Mucosa of stomach (tissue), 1 donor: Measurements from ENCODE around the gene RIPOR1.

Source experiments
- H3K27me3 ChIP-seq: one replicate; pipeline ENCODE4 v1.7.0; 2013; ENCODE audit warnings: mild to moderate bottlenecking, low read length; ENCODE audit not compliant: control insufficient read depth, insufficient read depth
- H3K36me3 ChIP-seq: one replicate; pipeline ENCODE4 v1.7.0; 2013; ENCODE audit warnings: low read length; ENCODE audit not compliant: control insufficient read depth, insufficient read depth
- H3K4me1 ChIP-seq: one replicate; pipeline ENCODE4 v1.7.0; 2013; ENCODE audit warnings: mild to moderate bottlenecking, low read length; ENCODE audit not compliant: control insufficient read depth, insufficient read depth
- H3K4me3 ChIP-seq: one replicate; pipeline ENCODE4 v1.7.0; 2013; ENCODE audit warnings: low read length
- H3K9ac ChIP-seq: one replicate; pipeline ENCODE4 v1.7.0; 2013; ENCODE audit warnings: mild to moderate bottlenecking, low read length, moderate library complexity
- H3K9me3 ChIP-seq: one replicate; pipeline ENCODE4 v1.7.0; 2013; ENCODE audit warnings: mild to moderate bottlenecking, low read length, moderate library complexity; ENCODE audit not compliant: control insufficient read depth
- donor health status: Pancreatic carcinoma.

The RIPOR1 gene

GRCh38 chr16:67552476-67552875 is 23.8 kb downstream of the RIPOR1 start:
- Histone ChIP-seq H3K9ac (no peak overlapping the region), H3K27me3 (no peaks in the 10 kb centered on the region), H3K9me3 (no peaks in the 10 kb centered on the region), H3K4me3 (no peak overlapping the region), H3K4me1 (peaks cover 2% of the 10 kb centered on the region), H3K36me3 (no peaks in the 10 kb centered on the region)

DNA sequence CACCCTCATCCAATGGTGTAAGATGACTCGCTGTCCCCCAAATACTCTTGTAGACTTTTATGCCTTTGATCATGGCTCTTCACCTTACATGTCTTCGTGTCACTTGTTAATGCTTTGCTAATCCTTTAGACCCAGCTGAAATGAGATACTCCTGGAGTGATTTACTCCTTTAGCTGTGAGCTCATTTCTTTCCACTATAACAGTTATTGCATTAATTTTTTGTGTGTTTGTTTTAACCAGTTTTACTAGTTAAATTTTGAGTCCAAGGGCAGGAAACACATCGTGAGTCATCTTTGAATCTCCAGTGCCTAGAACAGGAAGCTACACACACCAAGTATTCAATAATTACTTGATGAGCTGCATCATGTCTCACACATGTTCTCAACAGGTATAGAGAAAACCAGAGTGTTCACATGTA is 27.2 kb downstream of the RIPOR1 start:
- Histone ChIP-seq H3K4me1 (peaks cover 2% of the 10 kb centered on the region), H3K4me3 (no peak overlapping the region), H3K9ac (no peak overlapping the region), H3K36me3 (no peaks in the 10 kb centered on the region), H3K27me3 (no peaks in the 10 kb centered on the region), H3K9me3 (no peaks in the 10 kb centered on the region)

DNA sequence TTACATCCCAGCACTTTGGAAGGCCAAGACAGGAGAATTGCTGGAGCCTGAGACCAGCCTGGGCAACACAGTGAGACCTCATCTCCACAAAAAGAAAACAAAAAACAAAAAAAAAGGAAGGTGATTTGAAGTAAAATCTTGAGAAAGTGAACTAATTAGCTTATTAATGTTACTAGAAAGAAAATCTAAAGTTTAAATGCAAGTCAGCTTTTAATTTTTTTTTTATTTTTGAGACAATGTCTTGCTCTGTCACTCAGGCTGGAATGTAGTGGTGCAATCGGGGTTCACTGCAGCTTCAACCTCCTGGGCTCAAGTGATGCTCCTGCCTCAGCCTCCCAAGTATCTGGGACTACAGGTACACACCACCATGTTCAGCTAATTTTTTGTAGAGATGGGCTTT is 30.2 kb downstream of the RIPOR1 start:
- Histone ChIP-seq H3K36me3 (no peaks in the 10 kb centered on the region), H3K27me3 (no peaks in the 10 kb centered on the region), H3K9ac (no peak overlapping the region), H3K4me3 (no peak overlapping the region), H3K9me3 (no peaks in the 10 kb centered on the region), H3K4me1 (peaks cover 3% of the 10 kb centered on the region)

DNA sequence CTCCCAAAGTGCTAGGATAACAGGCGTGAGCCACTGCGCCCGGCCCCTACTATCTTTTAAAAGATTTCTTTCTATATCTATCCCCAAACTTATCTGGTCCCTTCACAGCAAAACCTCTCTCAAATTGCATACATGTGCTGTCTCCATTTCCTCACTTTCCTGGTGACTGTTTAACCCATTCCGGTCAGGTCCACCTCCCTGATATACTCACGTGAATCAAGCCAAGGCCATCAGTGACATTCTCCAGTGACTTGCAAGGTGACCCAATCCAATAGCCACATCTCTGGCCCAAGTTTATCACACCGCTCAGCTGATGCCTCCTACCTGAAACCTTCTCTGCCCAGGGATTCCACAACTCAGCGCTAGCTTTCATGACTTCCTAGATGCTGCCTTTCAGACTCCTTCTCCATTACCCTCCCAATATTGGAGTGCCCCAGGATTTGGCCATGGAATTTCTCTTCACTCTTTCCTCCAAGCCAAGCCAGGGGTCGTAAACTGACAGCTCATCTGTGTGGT is 32.3 kb downstream of the RIPOR1 start:
- Histone ChIP-seq H3K36me3 (no peaks in the 10 kb centered on the region), H3K4me1 (peaks cover 13% of the 10 kb centered on the region), H3K9ac (peak overlapping the region; percentile 64), H3K4me3 (no peak overlapping the region), H3K27me3 (no peaks in the 10 kb centered on the region), H3K9me3 (no peaks in the 10 kb centered on the region)

- Histone ChIP-seq H3K4me3 (no peak overlapping the region), H3K36me3 (no peaks in the 10 kb centered on the region), H3K4me1 (peaks cover 14% of the 10 kb centered on the region), H3K27me3 (no peaks in the 10 kb centered on the region), H3K9me3 (no peaks in the 10 kb centered on the region), H3K9ac (peak overlapping the region; percentile 64)
These were observed 32.8 kb downstream of the RIPOR1 start for GRCh38 chr16:67561501-67561823.

DNA sequence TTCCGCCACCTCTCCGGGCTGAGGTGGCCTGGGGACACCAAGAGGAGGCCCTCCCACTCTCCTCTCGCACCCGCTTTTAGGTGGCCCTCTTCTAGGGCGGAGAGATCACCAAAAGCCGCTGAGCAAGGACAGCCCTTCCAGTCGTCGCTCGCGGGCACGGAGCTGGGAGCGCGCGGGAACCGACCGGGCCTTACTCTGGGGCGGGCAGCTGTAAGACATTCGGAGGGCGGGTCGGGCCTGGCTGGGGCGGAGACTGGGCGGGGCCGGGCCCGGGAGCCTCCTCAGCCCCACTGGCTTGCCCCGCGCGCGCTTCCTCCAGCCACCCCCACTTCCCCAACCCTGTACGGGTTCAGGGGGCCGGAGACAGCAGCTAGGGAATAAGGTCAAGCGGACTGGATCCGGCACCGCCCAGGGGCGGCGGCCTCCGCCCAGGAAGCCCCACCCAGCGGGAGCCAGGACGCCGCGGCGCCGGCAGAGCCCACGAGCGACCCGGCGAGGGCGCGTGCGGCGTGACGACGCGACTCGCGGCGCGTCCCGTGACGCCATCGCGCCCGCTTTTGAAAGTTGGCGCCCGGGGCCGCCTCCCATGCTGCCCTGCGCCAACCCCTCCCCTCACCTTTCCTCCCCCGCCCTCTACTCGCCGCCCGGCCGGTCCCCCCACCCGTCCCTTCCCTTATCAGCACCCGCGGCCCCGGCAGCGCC is 33.3 kb downstream of the RIPOR1 start:
- Histone ChIP-seq H3K36me3 (no peaks in the 10 kb centered on the region), H3K4me3 (no peak overlapping the region), H3K9ac (peak overlapping the region; percentile 64), H3K4me1 (peaks cover 14% of the 10 kb centered on the region), H3K27me3 (no peaks in the 10 kb centered on the region), H3K9me3 (no peaks in the 10 kb centered on the region)

DNA sequence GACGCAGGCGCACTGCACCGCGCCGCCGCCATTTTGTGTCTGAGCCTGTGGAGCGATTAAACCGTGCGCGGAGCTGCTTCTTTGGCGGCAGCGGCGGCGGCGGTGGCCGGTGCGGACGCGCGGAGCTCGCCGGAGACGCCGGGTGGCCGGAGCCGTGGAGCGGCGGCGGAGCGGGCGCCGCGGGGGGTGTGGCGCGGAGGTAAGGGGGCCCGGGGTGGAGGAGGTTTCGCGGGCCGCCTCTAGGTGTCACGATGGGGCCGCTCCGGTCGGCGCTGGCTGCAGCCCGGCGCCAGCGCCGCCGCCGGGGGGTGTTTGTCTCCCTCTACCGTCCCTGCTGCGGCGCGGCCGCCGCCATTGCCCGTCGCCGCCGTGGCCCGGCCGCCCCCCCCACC is 33.9 kb downstream of the RIPOR1 start, which contains the start of gene CTCF:
Gene CTCF (plus strand): TSS at position 1 of the 392 bp plus-strand sequence. CDS start 48,307 bp downstream, outside the sequence.
- H3K4me1 ChIP-seq, result peaks cover 14% of the 10 kb centered on the region
- H3K9me3 ChIP-seq, result no peaks in the 10 kb centered on the region
- H3K27me3 ChIP-seq, result no peaks in the 10 kb centered on the region
- H3K36me3 ChIP-seq, result no peaks in the 10 kb centered on the region
- H3K9ac ChIP-seq, result peak within 1 kb of the TSS; percentile 91
- H3K4me3 ChIP-seq, result peak within 1 kb of the TSS; percentile 38

DNA sequence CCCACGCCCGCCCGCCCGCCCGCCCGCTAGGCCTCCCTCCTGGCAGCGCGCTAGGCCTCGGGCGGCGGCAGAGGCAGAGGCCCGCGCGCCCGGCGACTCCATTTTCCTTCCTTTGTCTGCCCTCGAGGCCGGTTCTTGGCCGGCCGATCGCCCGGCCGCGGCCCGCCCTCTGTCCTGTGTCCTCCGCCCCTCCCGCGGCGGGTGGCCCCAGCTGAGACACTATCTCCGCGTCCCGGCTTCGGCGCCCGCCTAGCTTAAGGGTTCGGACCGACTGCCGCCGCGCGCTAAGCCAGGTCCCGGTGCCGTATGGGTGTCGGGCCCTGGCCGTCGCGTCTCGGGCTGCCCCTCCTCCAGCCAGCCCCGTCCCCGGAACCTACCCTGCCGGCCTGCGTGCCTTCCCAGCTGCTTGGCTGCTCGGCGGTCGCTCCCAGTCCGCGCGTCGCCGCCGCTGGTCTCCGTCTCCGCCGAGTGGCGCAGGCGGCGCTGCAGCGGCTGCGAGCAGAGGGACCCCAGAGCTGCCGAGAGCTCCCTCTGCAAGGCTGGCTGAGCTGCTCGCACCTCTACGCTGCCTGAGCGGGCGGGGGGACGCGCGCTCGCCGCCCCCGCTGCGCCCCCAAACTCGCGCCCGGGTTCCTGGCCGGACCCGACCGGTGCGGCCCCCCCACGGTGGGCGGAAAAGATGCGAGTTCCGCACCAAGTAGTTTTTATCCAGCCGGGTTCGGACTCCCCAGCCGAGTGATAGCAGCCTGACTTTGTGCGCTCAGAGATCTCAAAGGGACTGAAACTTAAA is 34.5 kb downstream of the RIPOR1 start:
- peaks cover 14% of the 10 kb centered on the region for H3K4me1 ChIP-seq
- H3K36me3 ChIP-seq, result no peaks in the 10 kb centered on the region
- no peaks in the 10 kb centered on the region for H3K9me3 ChIP-seq
- H3K9ac ChIP-seq, result peak overlapping the region; percentile 91
- H3K27me3 ChIP-seq, result no peaks in the 10 kb centered on the region
- H3K4me3 ChIP-seq, result peak overlapping the region; percentile 38

- H3K9me3 ChIP-seq, result no peaks in the 10 kb centered on the region
- H3K4me1 ChIP-seq, result peaks cover 14% of the 10 kb centered on the region
- peak overlapping the region; percentile 38 for H3K4me3 ChIP-seq
- H3K36me3 ChIP-seq, result no peaks in the 10 kb centered on the region
- peak overlapping the region; percentile 91 for H3K9ac ChIP-seq
- no peaks in the 10 kb centered on the region for H3K27me3 ChIP-seq
These were observed 35.3 kb downstream of the RIPOR1 start for GRCh38 chr16:67563708-67564468.

DNA sequence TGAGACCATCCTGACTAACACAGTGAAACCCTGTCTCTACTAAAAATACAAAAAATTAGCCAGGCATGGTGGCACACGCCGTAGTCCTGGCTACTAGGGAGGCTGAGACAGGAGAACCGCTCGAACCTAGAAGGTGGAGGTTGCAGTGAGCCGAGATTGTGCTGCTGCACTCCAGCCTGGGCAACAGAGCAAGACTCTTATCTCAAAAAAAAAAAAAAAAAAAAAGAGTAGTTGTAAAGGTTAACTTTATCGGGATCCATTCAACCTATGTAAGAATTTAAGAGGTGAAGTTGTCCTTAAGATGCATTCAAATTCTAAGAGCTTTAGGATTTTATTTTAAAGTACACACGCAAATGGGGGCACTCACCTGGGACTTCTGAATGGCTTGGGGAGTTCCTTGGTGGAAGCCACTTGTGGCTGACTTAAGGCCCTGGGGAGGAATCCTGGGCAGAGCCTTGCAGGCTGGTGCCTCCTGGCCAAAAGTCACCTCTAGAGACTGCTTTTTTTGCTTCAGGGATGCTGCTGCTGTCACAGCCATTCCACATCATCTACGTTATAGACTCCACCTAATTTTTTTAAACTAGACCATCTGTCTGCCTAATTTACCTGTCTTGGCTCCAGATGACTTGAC is 37.0 kb downstream of the RIPOR1 start:
- Histone ChIP-seq H3K9me3 (no peaks in the 10 kb centered on the region), H3K4me1 (peaks cover 14% of the 10 kb centered on the region), H3K27me3 (no peaks in the 10 kb centered on the region), H3K36me3 (no peaks in the 10 kb centered on the region), H3K9ac (no peak overlapping the region), H3K4me3 (no peak overlapping the region)

- Histone ChIP-seq H3K4me1 (no peaks in the 10 kb centered on the region), H3K36me3 (no peaks in the 10 kb centered on the region), H3K4me3 (no peak overlapping the region), H3K9ac (no peak overlapping the region), H3K9me3 (no peaks in the 10 kb centered on the region), H3K27me3 (no peaks in the 10 kb centered on the region)
These were observed 42.8 kb downstream of the RIPOR1 start for GRCh38 chr16:67571464-67571863.
